Stimulated activated CD4-positive, alpha-beta T cell treated with anti-CD3 and anti-CD28 coated beads, Interleukin-15, amount 100 ng/mL, for 24 hours (primary cell): Measurements from ENCODE around the gene CD2BP2.
"Not testable (repeated sequence)": the region's sequence is repeated elsewhere in the genome, so short reads cannot be mapped to it uniquely, and the experiment has no call there.

Experiments
- DNase-seq: peaks from one replicate; pipeline ENCODE4 v3.0.0-alpha.2; 2020

CD2BP2 gene

DNA sequence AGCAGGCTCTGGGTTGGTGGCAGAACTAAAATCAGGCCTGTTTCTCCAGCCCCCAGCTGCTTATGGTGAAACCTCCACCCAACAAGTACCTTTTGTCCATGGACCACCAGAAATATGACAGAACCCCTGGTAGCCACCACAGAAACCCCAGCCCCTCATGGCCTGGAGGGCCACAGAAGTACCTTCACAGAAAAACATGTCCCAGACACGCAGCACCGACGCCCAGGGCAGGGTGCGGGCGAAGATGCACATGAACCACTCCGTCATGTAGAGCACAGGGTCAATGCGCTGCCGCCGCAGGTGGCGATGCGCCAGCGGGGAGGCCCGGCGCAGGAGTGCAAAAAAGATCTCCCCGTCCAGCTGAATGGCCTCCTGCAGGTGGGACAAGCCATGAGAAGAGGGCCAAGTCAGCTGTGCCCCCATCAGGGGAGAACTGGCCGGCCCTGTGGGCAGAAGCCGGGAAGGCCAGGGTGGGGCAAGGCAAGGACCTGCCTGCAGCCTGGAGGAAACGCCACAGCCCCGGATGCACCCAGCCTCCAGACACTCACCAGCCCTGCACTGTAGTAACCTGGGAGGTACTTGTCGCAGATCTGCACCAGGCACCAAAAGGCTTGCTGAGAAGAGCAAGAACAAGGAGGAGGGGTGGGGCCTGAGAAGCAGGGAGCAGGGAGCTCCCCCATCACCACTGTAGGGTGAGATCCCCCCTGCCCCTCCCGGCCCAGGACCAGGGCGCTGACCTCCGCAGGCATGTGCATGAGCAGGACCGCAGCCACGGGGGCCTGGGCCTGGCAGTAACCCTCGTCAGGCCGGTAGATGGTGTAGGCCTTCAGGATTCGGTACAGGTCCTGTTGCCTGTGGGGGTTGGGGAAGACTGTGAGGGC is 4.1 kb upstream of the CD2BP2 start:
- no peak for DNase-seq

DNA sequence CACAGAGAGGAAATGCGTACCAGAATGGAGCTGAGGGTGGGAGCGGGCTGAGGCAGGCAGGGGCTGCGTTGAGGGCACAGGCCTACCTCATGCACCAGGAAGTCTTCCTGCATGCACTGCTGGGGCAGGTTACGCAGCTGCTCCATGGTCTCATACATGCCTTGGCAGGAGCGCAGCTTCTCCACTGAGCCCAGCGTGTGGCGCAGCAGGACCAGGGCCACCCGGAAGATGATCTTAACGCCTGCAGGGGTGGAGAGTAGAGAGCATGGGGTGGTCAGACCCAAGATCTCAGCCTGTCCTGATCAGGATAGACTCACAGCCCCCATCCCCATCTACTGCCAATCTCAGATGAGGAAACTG is 3.4 kb upstream of the CD2BP2 start:
- DNase-seq: no peak

DNA sequence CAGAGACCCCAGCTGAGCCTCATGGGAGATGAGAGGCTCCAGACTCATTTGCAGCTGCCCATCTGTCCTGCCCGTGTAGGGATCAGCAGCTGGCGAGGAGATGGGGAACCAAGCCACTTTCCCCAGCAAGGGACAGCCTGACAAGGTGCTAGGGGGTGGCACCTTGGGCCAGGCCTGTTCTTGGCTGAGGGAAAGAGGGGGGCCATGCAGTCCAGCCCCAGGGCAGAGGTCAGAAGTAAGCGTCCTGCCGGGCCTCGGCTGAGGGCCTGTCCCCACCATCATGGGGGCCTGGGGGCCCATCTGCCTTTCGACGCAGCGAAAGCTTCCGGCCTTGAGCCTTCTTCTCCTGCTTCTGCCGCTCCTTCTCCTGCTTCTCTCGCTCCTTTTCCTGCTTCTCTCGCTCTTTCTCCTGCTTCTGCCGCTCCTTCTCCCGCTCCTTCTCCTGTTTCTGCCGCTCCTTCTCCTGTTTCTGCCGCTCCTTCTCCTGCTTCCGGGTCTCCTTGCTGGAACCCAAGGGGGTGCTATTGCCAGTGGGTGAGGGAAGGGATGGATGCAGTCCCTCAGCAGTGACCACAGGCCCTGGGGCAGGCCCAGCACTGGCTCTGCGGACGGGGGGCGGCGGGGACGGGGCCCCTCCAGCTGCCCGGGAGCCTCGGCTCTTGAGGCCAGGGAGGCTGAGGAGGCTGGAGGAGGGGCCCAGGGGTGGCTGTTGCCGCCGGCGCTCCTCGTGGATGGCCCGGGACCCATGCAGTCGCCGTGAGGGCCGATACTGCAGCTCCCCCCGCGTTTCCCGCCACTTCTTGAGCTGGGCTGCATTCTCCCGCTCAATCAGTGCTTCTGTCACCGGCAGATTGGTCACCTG is 2.8 kb upstream of the CD2BP2 start:
- no peak for DNase-seq

DNA sequence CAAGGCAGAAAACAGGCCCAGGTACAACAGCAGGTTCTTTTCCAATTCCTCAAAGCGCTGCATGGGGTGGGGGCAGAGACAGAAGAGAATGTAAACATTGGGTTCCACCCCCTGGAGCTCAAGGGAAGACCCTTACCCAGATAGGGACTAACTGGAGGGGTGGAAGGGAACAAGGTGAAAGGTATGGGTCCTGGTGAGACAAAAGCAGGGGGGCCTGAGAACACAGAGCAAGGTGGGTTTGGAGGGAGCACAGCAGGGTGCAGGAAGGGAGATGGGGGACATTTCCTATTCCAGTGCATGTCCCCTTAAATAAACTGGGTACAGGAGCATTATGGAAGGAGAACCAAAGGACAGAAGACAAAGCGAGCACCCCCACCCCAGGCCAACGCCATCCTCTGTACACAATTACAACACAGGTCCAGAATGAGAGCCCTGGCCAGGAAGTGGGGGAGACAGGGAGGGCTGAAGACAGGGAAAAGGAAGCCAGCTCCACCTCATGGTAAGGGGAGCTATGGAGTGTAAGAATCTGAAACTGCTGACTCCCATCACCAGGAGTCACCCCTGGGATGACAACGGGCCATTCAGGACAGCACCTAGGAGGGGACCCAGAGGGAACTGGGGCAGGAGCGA is 2.1 kb upstream of the CD2BP2 start:
- DNase-seq: no peak

DNA sequence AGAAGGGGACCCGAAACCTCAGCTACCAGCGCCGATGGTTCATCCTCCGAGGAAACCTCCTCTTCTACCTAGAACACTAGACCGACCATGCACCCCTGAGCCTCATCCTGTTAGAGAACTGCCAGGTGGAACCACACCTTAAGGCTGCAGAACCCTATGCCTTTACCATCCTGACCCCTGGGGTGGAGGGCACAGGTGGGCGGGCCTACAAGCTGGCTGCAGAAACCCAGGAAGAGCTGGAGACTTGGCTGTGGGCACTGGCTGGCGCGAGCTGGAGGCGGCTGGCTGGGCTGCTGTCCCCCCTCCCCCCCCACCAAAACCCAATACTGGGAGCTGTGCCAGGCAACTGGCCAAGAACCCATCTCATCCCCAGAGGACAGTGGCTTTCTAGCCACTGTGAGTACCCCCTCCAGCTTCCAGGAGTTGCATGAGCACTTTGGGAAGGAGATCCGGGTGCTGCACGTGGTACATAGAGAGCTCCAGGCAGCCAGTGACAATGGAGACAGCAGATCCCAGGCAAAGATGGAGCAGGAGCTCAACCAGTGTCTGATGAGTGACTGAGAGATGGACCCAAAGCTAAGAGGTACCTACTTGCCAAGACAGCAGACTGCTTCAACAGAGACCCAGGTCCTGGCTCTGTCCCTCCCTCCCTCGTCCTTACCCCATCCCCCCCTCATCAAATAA is 1.4 kb upstream of the CD2BP2 start:
- DNase-seq: no peak

DNA sequence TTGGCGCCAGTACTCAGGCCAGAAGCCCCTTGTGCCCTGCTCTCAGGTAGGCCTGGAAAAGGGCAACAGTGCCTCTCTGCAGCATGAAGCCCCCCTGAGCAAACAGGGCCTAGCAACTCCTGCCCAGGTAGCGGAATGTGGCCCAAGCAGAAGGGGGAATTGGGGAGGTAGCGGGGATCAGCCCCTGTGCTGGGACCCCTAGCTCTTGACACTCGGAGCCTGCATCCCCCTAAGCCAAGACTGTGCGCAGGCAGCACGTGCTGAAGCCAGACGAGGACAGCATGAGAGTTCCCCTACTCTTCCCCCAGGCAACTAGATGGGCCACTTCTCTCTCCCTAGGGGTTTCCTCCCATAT is 823 bp upstream of the CD2BP2 start:
- DNase-seq: no peak

DNA sequence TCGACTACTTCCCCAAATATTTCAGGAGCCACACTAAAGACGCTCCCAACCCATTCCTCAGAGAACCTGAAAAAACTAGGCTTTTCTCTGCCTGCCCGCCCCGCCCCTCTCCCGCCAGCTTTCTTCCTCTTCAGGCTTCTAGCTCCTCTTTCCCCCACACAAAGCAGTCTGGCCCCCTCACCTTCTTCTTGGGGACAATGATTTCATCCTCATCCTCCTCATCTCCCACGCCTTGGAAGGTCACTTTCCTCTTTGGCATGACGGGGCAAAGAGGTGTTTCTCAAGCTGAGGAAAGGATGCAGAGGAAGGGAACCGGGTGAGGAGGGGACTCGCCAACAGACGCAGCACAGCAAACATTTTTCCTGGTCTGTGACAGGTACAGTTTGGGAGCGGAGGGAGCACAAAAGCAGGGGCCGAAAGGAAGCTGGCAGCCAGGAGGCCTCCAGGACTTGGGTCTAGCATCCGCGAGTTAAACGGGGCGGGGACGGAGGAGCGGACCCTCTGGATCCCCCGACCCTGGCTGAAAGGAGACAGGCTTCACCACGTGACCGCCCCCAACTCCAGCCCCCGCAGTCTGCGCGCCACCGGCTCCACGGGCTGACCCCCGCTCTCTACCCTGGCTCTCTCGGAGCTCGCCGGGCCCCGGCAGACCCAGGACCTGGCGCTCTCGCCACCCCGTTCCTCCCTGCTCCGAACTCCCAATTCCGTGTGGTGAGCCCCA is 525 bp downstream of the CD2BP2 start:
- no peak for DNase-seq

DNA sequence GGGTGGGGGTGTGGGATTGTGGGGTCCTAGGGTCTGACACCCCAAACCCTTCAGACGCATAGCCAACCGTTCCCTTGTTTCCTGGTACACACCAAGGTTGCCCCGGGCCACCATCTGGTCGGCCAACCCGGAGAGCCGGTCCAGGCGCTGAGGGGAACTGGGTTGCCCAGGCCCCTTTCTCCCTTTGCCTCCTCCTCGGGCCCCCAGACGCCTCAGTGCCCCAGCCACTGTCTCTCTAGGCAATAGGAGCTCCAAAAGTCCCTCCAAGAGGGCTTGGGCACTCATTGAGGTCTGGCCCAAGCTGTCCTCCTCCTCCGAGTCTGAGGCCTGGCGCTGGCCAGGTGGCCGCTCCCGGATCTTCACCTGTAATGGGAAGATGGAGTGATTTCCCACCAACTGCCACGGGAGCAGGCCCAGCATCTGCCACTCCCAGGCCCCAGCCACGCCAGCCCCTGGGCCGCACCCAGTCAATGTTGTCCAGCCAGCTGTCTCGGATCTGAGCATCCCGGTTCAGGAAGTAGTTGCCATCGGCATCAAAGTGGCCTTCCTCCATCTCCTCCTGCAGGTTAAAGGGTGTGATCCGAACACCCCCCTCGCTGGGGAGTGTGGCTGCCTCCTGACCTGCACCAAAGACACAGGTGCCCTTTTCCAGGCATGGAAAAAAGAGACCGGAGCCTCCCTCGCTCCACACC is 1.5 kb downstream of the CD2BP2 start:
- no peak for DNase-seq

DNA sequence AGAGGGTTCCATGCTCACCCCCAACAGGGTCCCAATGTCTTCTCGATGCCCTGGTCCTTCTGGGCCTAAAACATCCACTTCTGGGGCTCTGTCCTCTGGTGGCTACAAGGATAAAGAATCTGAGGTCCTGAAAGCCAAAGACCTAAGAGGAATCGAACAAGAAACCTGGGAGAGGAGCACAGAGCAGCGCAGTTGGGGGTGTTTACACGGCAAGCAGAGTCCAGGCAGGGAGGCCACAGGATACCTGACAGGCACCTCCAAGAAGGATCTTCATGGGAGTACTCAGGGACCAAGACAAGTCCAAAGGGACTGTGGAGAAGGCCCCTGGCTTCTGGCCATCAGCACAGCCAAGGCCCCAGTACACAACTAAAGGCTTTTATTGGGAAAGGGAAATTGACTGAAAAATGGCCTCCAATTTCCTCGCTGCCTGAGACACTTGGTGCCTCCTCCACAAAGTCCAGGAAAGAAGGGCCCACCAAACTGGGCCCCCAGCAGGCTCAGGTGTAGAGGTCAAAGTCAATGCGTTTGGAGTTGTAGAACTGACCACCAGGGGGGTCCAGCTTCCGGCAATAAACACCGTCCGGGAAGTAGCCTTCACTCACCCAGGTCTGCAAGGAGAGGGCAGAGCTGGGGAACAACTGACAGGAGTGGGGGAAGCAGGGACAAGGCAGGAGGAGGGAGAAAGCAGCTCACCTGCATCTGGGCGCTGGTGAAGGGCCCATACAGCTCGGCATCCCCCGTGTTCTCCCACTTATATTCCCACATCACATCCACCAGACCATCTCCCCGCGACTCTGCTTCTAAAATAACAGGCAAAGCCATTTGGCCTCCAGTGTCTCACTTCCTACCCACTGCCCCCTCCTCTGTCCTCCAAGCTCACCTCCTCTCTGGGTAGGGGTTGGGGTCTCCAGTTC is 2.4 kb downstream of the CD2BP2 start:
- no peak for DNase-seq

DNA sequence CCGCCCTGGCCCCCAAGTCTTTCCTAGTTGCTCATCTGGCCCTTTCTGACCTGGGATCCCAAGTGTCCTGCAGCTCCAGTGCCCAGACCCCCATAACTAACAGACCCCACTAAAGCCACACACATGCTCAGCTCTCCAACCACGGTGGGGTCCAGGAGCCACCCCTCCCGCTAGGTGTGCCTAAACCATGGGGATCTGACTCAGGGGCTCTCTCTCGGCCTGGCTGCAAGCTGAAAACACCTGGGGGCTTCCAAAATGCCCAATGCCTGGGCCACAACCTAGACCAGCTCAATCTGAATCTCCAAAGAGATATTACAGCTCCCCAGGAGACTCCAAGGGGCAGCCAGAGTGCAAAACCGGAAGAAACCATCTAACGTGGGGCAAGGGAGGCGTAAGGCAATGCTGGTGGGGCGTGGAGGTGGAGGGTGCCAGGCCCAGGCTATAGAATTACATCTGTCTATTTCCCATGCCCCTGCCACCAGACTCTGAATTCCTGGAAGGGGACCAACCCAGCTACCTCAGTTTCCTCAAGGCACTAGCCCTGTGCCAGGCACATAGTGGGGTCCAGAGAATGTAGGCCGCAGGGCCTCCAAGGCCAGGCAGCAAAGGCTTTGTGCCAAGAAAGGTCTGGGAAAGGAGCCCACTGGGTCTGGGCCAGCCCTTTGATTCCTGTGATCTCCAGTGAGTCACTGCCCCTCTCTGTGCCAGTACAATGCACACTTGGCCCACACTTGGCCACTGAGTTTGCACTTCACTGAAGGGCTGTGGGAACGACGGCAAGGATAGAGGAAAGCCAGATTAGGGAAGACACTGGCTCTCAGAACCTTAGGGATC is 3.3 kb downstream of the CD2BP2 start:
- no peak for DNase-seq

DNA sequence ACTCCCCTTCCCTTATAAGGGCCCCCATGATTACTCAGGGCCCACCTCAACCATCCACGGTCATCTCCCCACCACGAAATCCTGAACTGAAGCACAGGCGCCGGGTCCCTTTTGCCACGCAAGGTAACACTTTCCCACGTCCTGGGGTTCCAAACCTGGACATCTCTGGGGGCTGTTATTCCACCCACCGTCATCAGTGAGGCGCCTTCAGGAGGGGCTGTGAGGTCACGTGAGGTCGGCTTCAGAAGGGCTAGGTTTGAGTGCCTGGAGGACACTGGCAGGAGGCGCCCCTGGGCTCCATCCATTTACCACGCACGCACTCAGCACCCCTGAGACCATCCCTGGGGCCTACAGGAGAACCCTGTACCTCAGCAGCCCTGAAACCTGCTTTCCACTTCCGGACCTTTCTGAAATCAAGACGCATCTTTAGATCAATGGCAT is 4.1 kb downstream of the CD2BP2 start:
- no peak for DNase-seq

DNA sequence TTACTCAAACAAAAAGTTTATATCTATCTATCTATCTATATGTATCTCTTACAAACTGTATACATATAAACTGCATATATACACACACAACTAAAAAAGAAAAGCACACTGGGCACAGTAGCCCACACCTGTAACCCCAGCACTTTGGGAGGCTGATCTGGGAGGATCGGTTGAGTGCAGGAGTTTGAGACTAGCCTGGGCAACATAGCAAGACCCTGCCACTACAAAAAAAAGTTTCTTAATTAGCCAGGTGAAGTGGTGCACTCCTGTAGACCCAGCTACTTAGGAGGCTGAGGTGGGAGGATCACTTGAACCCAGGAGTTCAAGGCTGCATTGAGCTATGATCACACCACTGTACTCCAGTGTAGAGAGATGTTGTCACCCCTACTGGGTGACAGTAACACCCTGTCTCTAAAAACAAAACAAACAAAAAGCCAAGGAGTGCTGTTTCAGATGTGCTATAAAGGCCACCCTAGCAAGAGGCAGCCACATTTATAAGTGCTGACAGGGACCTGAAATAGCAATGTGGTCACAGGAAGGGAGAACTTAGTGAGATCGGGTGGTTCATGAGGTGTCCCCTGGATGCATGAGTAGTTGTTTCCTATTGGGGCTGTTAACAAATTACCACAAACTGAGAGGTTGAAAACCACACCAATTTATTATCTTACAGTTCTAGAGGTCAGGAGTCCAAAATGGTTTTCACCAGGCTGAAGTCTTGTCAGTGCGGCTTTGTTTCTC is 4.8 kb downstream of the CD2BP2 start:
- DNase-seq: peak; percentile 32

DNA sequence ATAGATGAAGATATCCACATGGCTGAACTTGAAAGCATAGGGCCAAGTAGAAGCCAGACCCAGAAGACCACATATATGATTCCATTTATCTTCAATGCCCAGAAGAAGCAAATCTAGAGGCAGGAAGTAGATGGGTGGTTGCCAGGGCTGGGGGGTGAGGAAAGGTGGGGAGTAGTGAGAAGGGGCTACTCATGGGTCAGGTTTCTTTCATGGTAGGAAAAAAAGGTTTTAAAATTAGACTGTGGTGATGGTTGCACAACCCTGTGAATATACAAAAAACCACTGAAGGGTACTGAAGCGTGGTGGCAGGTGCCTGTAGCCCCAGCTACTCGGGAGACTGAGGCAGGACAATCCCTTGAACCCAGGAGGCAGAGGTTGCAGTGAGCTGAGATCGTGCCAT is 5.4 kb downstream of the CD2BP2 start:
- no peak for DNase-seq

DNA sequence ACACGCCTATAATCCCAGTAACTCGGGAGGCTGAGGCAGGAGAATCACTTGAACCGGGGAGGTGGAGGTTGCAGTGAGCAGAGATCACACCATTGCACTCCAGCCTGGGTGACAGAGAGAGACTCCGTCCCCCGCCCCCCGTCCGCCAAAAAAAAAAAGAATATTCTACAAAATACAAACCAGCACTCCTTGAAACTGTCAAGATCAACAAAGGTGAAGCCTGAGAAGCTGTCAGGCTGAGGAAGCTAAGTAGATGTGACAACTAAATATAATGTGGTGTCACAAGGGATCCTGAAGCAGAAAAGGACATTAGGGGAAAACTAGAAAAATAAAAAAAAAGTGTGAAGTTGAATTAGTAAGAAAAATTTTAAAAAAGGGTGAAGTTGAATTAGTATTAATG is 6.2 kb downstream of the CD2BP2 start:
- no peak for DNase-seq

DNA sequence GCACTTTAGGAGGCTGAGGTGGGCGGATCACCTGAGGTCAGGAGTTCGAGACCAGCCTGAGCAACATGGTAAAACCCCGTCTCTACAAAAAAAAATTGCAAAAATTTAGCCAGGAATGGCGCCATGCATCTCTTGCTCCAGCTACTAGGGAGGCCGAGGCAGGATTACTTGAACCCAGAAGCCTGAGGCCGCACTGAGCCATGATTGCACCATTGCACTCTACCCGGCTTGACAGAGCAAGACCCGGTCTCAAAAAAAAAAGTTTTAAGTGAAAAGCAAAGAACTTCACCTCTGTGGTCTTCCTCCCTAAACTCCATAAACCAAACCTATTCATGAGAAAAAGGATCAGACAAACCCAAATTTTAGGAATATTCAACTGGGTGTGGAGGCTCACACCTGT is 7.0 kb downstream of the CD2BP2 start:
- no peak for DNase-seq

DNA sequence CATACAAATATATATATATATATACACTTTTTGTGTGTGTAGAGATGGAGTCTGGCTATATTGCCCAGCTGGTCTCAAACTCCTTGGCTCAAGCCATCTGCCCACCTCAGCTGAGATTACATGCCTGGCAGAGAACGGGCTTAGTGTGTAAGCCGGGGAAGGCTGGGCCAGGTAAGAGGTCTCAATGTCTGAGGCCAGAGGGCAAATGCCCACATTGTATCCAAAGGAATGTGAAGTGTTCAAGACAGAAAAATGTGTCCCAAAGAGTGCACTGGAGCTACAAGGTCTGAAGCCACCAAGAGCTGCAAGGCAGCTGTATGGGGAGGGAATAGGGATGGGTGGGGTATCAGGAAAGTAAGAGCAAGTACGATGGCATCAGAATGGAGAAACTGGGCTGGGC is 8.8 kb downstream of the CD2BP2 start:
- no peak for DNase-seq

DNA sequence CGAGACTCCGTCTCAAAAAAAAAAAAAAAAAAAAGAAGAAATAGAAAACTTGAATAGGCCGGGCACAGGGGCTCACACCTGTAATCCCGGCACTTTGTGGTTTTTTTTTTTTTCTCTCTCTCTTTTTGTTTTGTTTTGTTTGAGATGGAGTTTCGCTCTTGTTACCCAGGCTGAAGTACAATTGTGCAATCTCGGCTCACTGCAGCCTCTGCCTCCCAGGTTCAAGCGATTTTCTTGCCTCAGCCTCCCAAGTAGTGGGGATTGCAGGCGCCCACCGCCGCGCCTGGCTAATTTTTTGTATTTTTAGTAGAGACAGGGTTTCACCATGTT is 11.7 kb downstream of the CD2BP2 start:
- not testable (repeated sequence) for DNase-seq

DNA sequence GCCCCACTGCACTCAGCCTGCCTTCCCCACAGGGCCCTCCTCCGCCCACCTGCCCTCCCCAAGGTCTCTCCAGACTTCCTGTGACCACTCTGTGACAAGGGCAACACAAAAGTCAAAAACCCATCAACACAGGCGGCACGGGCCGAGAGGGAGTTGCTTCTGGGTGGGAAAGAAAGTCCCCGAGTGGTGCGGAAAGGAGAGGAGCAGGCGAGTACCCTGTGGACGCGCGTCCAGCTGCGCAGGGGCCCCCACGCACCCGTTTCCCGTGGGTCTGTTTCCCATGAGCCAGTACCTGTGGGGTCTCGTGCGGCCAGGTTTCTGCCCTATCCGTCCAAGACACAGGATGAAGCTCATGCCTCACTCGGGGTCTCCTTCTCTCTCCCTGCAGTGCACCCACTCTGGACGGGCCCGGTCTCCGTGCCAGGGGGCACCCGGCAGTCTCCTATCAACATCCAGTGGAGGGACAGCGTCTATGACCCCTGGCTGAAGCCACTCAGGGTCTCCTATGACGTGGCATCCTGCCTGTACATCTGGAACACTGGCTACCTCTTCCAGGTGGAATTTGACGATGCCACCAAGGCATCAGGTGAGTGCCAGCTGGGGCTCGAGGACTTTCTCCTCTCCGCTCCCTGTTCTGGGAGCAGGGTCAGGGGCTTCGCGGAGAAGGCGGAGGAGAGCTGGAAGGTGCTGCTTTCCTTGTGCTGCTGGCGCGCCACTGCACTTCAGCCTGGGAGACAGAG is 12.2 kb downstream of the CD2BP2 start:
- DNase-seq: no peak
